ENCODE data around the gene GNE. TPM values are rescaled to one million over a fixed set of nuclear protein-coding genes. Genes with fewer than 3 reads are reported as not detected.

Gene GNE
- total RNA-seq, 4 donors from 2014 or later = 30.4 to 36.0 (median 35.2) TPM

DNA sequence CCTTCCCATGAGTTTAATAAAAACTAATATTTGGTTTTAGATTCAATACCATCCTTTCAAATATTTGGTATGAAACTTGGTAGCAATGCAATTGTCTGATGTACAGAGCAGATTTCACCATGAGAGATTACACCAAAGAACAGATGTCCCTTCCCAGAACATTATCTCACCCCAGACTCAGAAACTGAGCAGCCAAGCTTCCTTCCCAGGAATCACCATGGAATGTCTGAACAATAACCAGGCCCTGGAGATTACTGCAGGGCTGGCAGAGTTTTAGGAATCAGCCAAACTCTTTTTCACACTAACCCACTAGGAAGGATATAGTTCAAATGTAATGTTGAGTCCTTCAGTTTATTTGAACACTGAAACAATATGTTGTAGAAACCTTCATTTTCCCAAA is 43.7 kb downstream of the GNE start:
- TF ChIP-seq, protein P1, sequence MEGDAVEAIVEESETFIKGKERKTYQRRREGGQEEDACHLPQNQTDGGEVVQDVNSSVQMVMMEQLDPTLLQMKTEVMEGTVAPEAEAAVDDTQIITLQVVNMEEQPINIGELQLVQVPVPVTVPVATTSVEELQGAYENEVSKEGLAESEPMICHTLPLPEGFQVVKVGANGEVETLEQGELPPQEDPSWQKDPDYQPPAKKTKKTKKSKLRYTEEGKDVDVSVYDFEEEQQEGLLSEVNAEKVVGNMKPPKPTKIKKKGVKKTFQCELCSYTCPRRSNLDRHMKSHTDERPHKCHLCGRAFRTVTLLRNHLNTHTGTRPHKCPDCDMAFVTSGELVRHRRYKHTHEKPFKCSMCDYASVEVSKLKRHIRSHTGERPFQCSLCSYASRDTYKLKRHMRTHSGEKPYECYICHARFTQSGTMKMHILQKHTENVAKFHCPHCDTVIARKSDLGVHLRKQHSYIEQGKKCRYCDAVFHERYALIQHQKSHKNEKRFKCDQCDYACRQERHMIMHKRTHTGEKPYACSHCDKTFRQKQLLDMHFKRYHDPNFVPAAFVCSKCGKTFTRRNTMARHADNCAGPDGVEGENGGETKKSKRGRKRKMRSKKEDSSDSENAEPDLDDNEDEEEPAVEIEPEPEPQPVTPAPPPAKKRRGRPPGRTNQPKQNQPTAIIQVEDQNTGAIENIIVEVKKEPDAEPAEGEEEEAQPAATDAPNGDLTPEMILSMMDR (IDR thresholded peaks at IDR 0.05; ENCODE audit: low read depth) = no peak

DNA sequence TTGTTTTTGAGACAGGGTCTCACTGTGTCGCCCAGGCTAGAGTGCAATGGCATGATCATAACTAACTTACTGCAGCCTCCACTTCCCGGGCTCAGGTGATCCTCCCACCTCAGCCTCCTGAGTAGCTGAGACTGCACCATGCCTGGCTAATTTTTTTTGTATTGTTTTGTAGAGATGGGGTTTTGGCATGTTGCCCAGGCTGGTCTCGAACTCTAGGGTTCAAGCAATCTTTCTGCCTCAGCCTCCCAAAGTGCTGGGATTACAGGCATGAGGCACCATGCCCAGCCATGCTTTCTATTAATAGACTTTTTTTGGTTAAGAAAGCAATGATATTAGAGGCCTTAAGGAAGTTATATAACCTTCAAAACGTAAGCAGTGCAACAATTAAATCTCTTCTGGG is 44.3 kb downstream of the GNE start:
- TF ChIP-seq, protein P1 (IDR thresholded peaks at IDR 0.05; ENCODE audit: low read depth) = no peak

DNA sequence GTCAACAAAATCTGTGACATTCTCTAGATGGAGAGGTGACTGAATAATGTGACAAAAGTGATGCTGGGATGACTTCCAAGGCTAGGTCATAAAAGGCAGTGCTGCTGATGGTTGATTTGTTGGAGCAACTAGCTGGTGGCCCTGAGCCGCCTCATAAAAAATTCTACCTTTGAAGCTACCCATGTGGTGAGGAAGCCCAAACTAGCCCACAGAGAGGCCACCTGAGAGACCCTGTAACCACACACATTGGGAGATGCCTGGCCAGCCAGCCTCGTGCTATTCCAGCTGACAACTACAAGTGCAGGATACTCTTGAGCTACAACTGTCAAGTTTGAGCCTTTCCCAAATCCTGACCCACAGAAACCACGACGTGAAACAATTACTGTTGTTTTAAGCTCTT is 44.9 kb downstream of the GNE start:
- TF ChIP-seq, protein P1 (IDR thresholded peaks at IDR 0.05; ENCODE audit: low read depth) = no peak

DNA sequence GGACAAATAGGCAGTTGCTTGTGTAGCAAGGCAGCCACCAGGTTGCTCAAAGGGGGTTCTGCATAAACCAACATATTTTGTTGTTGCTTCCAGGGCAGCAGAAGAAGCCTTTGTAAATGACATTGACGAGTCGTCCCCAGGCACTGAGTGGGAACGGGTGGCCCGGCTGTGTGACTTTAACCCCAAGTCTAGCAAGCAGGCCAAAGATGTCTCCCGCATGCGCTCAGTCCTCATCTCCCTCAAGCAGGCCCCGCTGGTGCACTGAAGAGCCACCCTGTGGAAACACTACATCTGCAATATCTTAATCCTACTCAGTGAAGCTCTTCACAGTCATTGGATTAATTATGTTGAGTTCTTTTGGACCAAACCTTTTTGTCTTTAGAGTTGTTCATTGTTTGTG is 46.7 kb downstream of the GNE start:
- TF ChIP-seq, protein P1 (IDR thresholded peaks at IDR 0.05; ENCODE audit: low read depth) = no peak

DNA sequence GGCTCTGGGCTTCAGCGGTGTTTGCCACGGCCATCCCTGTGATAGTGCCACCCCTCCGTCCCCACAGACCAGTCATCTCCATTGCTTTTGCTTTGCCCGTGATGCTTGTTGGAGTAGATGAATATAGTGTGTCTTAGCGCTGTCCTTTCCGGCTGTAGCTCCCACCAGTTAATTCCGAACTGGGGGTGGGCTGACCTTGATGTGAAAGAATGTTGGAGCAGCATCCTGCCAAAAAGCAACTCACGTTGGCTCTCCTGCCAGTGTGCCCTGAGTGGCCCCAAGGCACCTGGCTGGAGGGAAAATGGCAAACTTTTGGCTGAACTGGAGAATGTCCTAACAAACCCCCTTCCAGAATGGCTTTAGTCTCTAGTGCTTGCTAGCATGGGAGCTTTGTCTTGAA is 47.5 kb downstream of the GNE start:
- TF ChIP-seq, protein P1 (IDR thresholded peaks at IDR 0.05; ENCODE audit: low read depth) = no peak

DNA sequence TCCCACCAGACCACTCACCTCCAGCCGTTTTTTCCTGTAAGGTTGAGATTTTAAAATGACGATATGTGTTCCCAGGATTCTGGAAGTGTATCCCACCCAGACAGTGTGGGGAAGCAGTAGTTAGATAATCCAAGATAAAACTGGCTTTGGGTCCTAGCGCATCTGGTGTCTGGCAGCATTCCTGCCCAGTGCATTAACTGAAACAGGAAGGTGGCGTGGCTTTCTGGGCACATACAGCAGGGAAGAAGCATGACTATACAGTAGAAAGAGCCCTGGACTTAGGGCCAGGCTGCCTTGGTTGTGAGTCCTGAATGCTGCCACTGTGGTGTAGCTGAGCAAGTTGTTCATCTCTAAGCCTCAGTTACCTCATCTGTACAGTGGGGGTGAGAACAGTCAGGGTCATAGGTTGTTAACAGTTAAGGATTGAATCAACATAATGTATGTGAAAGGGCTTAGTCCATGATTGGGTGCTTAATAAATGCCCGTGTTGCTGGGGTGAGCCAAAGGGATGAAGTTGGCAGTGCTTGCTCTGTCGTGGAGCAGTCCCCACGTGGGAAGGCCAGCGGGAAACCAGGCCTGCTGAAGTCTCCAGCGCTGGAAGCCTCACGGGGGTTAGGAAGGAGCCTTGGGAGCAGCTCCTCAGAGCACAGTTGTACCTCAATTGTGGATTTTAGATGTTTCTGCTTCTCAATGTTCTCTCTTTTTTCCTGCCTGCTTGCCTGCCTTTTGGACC is 49.6 kb downstream of the GNE start:
- TF ChIP-seq, protein P1 (IDR thresholded peaks at IDR 0.05; ENCODE audit: low read depth) = no peak

DNA sequence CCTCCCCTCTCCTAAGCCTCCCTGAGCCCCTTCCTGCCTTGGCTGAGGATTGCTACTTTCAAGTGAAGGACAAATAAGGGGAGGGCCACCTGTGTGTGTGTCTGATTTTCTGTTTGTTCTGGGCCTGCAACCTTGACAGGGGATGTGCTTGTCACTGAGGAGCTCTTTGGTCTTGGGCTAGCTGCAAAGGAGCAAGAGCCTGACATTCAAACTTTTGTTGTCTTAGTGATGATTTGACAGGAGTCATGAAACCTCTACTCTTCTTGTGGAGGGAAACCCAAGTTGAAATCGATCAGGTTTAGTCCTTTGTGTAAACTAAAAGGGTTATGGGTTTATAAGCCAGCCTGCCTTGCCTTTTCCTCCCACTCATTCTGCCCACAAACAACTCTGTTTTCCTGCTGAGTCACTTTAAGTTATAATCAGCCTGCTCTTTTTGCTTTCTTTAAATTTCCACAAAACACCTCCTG is 50.7 kb downstream of the GNE start:
- TF ChIP-seq, protein P1 (IDR thresholded peaks at IDR 0.05; ENCODE audit: low read depth) = no peak
